MG63 (cell line): ENCODE data around the gene MGLL. TPM values are rescaled to one million over a fixed set of nuclear protein-coding genes. Genes with fewer than 3 reads are reported as not detected.
"Not testable (repeated sequence)": the region's sequence is repeated elsewhere in the genome, so short reads cannot be mapped to it uniquely, and the experiment has no call there.

Source experiments
- DNase-seq: peaks from one replicate; pipeline ENCODE4 v3.0.0-alpha.2; 2020
- H3K27me3 ChIP-seq: fragments of 250-450 bp; sonication (Bioruptor Pico); 2 replicates; pipeline ENCODE4 v1.5.1; 2020; ENCODE audit warnings: mild to moderate bottlenecking, moderate library complexity
- H3K36me3 ChIP-seq: fragments of 250-450 bp; sonication (Bioruptor Pico); 2 replicates; pipeline ENCODE4 v1.5.1; 2020; ENCODE audit warnings: mild to moderate bottlenecking, moderate library complexity
- H3K4me3 ChIP-seq: fragments of 250-450 bp; sonication (Bioruptor Pico); 2 replicates; pipeline ENCODE4 v1.5.1; 2020; ENCODE audit warnings: mild to moderate bottlenecking, moderate library complexity
- H3K9me3 ChIP-seq: fragments of 250-450 bp; sonication (Bioruptor Pico); 2 replicates; pipeline ENCODE4 v1.5.1; 2020; ENCODE audit warnings: mild to moderate bottlenecking, moderate library complexity
- total RNA-seq: library from RNA; depleted of rRNA; stranded (reverse); fragments of >200 nt; shearing (Covaris generic); gene quantifications from 2 replicates; pipeline ENCODE4 v1.2.3, GENCODE V29; 2014; ENCODE audit warnings: low replicate concordance

The MGLL gene
- total RNA-seq, 1 experiment from 2014 or later: 29.0 TPM

DNA sequence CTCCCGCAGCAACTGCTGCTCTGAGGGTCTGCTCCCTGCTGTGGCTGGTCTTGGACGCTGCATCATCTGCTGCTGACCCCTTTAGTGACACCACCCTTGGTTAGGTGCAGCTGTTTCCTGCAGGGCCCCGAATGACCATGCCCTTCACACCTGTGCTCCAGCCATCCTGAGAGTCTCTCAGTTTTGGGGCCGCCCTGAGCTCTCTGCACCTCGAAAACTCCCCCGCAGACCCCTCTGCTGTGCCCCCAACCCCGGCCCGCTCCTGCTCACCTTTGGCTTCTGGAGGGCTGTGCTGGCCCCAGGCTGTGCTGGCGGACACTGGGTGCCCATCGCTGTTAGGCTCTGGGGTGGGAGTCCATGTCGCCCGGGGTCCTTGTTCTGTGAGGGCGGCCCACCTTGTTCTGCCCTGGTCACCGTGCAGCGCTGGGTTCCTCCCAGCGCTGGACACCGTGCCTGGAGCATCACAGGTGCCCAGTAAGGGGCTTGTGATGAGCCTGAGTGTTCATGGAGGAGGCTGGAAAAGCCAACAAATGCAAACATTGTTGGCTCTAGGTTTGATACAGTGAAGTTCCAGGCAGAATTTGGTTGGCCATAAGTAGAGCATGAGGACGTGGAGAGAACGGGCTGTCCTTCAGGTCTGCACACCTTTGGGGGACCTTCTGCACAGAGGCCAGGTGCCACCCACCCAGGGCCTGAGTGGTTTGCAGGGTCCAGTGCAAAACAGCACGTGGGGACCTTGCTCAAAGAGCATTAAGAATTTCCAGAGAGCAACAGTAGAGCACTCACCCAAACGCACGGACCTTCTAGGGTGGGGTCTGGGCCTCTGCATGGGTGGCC, 137.2 kb downstream of the MGLL start:
- Histone ChIP-seq H3K4me3 (no peak overlapping the region), H3K36me3 (peaks cover 9% of the 10 kb centered on the region), H3K27me3 (no peaks in the 10 kb centered on the region), H3K9me3 (no peaks in the 10 kb centered on the region)
- no peak for DNase-seq

DNA sequence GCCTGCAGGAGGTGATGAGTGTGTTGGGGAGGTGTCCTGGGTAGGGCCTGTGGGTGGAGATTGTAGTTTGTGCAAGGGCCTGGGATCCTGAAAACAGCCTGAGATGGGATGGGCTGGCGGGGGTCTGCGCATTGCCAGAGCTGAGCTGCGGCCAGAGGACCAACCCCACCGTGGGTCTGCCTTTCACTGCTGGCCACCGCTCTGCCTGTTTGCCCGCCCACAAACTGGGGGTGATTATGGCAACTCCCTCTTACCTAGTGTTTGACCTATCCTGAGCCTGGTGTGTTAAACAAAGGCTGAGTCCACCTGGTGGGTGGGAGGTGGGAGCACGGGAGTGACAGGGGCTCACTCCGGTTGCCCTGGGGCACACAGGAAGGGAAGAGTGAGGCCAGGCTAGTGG, 139.8 kb downstream of the MGLL start:
- no peaks in the 10 kb centered on the region for H3K27me3 ChIP-seq
- no peak for DNase-seq
- no peaks in the 10 kb centered on the region for H3K9me3 ChIP-seq
- peaks cover 8% of the 10 kb centered on the region; the same call in 1 of the 2 replicates for H3K36me3 ChIP-seq
- no peak overlapping the region for H3K4me3 ChIP-seq

DNA sequence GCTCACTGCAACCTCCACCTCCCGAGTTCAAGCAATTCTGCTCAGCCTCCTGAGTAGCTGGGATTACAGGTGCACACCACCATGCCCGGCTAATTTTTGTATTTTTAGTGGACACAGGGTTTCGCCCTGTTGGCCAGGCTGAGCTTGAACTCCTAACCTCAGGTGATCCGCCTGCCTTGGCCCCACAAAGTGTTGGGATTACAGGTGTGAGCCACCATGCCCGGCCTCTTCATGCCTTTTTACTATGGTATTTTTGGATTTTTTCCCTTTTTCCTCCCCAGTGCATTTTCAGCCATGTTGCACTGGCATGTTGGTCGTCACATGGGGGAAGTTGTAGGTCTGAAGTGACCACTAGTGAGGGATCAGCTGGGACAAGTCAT, 140.2 kb downstream of the MGLL start:
- not testable (repeated sequence) for H3K9me3 ChIP-seq, DNase-seq, H3K27me3 ChIP-seq, H3K36me3 ChIP-seq, H3K4me3 ChIP-seq

DNA sequence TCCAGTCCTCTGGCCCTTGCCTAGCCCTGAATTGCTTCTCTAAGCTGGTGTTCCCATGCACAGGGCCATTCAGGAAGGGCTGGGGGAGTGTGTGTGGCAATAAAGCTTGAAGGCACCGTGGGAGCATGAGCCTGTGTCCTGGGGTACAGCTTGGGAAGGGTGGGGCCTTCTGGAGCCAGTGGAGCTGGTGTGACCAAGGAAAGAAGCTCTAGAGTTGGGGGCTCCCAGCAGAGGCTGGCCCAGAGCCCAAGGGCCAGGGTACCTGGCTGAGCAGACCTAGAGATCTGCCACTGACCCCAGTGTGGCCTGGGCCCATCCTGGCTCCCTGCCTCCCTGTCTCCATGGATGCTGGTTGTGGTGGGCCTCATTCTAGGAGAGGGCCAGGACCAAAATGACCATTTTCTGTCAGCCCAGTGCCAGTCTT, 141.5 kb downstream of the MGLL start:
- H3K36me3 ChIP-seq: peaks cover 12% of the 10 kb centered on the region
- H3K9me3 ChIP-seq: no peaks in the 10 kb centered on the region
- no peak overlapping the region for H3K4me3 ChIP-seq
- no peak for DNase-seq
- no peaks in the 10 kb centered on the region for H3K27me3 ChIP-seq

DNA sequence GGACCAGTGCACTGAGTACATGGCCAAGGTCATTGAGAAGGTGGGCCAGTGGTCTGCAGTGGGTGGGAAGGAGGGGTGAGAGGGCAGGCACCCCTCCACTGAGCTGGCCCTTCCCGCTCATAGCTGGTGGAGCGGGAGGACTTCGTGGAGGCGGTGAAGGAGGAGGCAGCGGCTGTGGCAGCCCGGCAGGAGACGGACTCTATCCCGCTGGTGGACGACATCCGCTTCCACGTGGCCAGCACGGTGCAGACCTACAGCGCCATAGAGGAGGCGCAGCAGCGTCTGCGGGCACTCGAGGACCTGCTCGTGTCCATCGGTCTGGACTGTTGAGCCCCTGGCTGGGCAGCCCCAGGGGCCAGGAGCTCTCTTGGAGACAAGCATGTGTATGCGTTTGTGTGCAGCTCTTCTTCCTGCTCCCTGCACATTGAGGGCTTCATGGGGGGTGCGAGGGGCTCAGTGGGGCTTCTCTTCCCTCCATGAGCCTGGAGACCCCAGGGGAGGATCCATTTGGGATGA, 142.1 kb downstream of the MGLL start:
- no peaks in the 10 kb centered on the region for H3K27me3 ChIP-seq
- DNase-seq: no peak
- peaks cover 12% of the 10 kb centered on the region for H3K36me3 ChIP-seq
- no peak overlapping the region for H3K4me3 ChIP-seq
- no peaks in the 10 kb centered on the region for H3K9me3 ChIP-seq

DNA sequence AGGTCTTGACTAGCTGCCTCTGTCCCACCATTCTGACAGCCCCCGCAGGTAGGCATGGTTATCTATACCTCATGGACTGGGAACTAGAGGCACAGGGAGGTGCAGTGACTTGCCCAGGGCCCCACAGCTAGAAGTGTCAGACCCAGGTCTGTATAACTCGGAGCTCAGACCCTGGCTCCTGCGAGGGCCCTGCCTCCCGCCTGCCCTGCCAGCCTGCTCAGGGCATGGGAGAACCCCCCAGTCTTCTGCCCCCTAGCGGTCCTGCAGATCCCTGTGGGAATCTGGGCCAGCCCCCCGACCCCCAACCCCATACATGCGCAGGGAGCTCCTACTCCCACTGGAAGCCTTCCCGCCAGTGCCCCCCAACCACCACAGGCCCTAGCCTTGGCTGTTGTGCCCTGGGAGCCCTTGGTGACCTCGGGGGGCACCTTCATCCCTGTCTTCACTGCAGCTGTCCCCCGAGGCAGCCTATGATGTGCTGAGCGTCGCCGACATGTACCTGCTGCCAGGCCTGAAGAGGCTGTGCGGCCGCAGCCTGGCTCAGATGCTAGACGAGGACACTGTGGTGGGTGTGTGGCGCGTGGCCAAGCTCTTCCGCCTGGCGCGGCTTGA, 142.7 kb downstream of the MGLL start:
- Histone ChIP-seq H3K36me3 (peaks cover 14% of the 10 kb centered on the region), H3K9me3 (no peaks in the 10 kb centered on the region), H3K4me3 (no peak overlapping the region), H3K27me3 (no peaks in the 10 kb centered on the region)
- DNase-seq: no peak

DNA sequence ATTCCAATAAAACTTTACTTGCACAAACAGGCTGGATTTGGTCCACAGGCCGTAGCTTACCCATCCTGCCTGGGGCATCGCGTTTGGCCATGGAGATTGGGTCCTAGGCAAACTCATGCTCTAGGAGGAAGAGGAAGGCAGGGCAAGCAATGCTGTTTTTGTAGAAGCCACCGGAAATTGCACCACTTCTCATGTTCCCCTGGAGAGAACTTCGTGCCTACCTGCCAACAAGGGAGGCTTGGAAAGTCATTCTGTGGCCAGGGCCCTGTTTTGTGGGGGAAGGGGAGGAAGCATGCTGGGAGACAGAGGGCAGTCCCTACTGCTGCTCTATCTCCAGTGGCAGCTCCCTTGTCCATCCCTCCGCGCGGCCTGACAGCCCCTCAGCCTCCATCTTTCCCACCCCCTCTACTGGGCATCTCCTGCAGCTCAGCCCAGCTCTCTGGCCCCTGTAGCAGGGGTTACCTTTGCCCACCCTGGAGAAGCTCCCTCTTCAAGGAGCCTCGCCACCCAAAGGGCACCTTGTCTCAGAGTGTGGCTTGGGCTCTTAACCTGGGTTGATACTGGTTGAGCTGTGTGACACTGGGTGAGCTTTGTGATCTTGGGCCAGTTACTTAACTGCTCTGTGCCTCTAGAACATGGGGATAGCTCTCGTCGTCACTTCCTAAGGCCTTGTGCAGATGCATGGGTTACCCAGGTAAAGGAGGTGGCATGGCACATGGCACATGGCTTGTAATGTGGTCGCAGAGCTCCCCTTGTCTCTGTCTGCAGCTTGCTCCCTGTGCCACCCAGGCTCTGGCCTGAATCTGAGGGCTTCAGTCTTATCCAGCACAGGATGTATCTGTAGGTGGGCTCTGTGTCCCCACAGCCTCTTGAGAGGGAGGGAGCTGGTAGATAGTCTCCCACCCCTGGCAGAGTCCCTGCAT, 143.4 kb downstream of the MGLL start:
- peak; percentile 24 for DNase-seq
- Histone ChIP-seq H3K4me3 (no peak overlapping the region), H3K36me3 (peaks cover 14% of the 10 kb centered on the region), H3K9me3 (no peaks in the 10 kb centered on the region), H3K27me3 (no peaks in the 10 kb centered on the region)

DNA sequence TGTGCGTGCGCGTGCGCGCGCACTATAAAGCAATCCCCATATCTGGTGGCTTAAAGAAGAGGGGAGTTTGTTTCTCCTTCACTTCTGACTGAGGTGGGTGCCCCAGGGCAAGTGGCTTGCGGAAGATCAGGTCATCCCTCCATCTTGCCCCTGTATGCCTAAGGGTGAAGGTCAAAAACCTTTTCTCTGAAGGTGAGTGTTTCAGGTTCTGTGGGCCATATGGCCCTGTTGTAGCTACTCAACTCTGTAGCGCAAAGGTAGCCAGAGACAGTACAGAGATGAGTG, 144.1 kb downstream of the MGLL start:
- no peak overlapping the region for H3K4me3 ChIP-seq

DNA sequence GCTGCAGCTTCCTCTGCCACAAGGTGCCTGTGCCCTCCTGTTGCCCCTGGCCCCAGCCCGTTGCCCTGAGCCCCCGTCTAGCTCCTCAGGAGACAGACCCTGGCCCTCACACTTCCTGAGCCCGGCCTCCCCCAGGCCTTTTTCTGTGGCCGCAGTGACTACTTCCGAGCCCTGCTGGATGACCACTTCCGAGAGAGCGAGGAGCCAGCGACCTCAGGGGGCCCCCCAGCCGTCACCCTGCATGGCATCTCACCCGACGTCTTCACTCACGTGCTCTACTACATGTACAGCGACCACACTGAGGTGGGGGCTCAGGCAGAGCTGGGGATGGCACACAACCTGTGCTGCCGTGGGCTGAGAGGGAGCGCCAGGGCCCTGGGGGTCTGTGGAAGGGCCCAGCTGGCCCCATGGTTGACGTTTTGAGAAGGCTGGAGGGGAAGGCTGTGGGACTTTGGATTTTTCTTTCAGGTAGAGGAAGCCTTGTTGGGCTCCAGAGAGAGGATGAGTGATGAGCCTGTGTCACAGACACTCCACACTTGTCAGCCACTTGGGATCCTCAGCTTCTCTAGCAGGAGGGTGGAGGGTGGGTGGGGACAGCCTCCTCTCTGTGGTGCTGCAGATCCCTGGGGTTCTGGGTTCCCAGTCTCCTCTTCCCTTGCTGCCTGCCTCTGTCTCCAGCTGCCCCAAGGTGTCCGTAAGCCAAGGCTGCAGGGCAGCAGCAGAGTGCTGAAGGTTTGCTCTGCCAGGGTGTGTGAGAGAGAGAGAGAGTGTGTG, 144.6 kb downstream of the MGLL start:
- H3K9me3 ChIP-seq: no peaks in the 10 kb centered on the region
- H3K27me3 ChIP-seq: no peaks in the 10 kb centered on the region
- no peak overlapping the region for H3K4me3 ChIP-seq
- peaks cover 14% of the 10 kb centered on the region for H3K36me3 ChIP-seq
- DNase-seq: no peak

More for the DNA sequence above, 144.1 kb downstream of the MGLL start:
- H3K27me3 ChIP-seq: no peaks in the 10 kb centered on the region
- no peaks in the 10 kb centered on the region for H3K9me3 ChIP-seq
- DNase-seq: no peak
- peaks cover 14% of the 10 kb centered on the region for H3K36me3 ChIP-seq

DNA sequence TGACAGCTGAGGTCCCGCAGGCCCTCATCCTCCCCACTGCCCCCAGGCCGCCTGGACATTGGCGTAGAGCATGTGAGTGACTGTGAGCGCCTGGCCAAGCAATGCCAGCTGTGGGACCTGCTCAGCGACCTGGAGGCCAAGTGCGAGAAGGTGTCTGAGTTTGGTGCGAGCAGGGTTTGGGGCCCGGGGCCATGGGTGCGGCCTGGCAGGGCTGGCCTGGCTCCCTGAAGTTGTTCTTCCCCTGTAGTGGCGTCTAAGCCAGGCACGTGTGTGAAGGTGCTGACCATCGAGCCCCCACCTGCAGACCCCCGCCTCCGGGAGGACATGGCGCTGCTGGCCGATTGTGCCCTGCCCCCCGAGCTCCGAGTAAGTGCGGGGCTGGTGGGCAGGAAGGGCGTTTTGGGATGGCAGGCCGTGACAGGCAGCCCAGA, 145.4 kb downstream of the MGLL start:
- no peak for DNase-seq
- Histone ChIP-seq H3K27me3 (no peaks in the 10 kb centered on the region), H3K9me3 (no peaks in the 10 kb centered on the region), H3K4me3 (no peak overlapping the region), H3K36me3 (peaks cover 14% of the 10 kb centered on the region)

DNA sequence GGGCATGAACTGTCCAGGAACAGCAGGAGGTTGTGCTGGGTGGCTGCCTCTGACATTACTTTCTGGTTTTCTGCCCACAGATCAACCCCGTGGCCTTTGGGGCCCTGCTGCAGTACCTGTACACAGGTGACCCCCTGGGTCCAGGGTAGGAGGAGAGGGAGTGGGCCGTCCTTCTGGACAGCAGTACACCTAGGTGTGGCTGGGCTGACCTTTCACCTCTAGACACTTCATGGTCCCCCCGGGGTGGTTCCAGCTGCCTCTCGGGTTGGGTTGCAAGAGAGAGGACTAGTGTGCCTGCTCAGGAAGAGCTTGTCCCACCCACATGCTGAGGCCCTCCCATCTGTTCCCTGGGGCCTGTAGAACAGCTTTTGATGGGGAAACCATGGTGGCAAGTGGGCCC, 145.9 kb downstream of the MGLL start:
- H3K4me3 ChIP-seq: no peak overlapping the region
- H3K27me3 ChIP-seq: no peaks in the 10 kb centered on the region
- peaks cover 14% of the 10 kb centered on the region for H3K36me3 ChIP-seq
- DNase-seq: no peak
- H3K9me3 ChIP-seq: no peaks in the 10 kb centered on the region

DNA sequence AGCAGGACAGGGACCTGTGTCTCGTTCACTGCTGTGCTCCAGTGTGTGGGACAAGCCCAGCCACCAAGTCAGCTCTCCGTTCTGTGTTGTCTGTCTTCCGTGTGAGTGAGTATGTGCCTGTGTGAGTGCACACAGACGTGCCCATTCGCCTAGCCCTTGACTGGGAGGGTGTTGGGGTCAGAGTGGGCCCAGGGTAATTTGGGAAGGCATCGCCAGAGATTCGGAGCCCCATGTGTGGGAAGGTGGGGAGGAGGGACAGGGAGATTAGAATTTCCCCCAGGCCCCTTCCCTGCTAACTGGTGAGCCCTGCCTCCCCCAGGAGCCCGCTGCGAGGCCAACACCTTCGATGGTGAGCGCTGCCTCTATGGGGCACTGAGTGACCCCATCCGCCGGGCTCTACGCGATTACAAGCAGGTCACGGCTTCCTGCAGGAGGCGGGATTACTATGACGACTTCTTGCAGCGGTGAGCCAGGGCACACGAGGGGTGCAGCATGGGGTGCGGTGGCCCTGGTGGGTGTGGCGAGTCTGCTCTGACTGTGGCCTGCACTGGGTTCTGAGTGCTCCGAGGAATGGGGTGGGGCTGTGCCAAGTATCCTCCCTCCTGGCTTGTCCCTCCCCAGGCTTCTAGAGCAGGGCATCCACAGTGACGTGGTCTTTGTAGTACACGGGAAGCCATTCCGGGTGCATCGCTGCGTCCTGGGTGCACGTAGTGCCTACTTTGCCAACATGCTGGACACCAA, 146.5 kb downstream of the MGLL start:
- Histone ChIP-seq H3K27me3 (no peaks in the 10 kb centered on the region), H3K4me3 (no peak overlapping the region), H3K9me3 (no peaks in the 10 kb centered on the region), H3K36me3 (peaks cover 14% of the 10 kb centered on the region)
- DNase-seq: no peak

DNA sequence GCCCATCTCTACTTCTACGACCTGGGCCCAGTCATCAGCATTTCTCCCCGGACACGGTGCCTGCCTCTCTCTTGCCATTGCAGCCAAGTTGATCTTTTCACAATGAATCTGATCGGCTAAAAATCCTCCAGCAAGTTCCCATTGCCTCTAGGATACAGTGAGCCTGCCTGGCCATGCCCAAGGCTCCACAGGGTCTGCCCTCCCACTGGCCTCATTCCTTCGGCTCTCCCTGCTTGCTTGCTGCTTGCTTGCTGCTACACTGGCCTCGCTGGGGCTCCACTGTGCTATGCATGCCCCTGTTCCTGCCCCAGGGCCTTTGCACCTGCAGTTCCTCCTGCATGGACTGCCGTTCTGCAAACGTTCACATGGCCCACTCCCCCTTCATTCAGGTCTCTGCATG, 147.5 kb downstream of the MGLL start:
- DNase-seq: no peak
- H3K36me3 ChIP-seq: peaks cover 14% of the 10 kb centered on the region
- no peaks in the 10 kb centered on the region for H3K27me3 ChIP-seq
- no peaks in the 10 kb centered on the region for H3K9me3 ChIP-seq
- H3K4me3 ChIP-seq: no peak overlapping the region

DNA sequence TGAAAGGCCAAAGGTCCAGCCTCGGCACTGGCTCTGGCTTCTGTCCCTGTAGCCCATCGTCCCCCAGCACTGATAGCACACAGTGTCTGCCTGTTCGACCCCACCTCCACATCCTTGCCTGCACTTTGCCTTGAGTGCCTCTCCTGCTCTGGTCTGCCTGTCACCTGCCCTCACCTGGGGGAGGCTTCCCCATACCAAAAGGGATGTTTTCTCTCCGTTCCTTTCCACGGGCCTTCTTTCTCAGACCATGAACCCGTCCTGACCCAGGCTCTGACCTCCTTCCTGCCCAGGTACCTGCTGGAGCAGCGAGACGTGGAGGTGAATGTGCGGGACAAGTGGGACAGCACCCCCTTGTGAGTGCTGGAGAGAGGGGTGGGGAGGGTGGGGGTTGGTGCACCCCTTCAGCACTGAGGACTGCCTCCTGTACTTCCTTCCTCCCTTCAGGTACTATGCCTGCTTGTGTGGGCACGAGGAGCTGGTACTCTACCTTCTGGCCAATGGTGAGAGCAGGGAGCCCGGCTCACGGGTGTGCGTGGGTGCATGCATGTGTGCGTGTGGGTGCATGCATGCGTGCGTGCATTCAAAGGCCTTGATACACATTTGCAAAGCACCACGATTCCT, 148.1 kb downstream of the MGLL start:
- no peak for DNase-seq
- Histone ChIP-seq H3K36me3 (peaks cover 14% of the 10 kb centered on the region), H3K27me3 (no peaks in the 10 kb centered on the region), H3K4me3 (no peak overlapping the region), H3K9me3 (no peaks in the 10 kb centered on the region)
